Esophagus muscularis mucosa (tissue), 4 donors: ENCODE results near the gene PRKN. TPM values are rescaled to one million over a fixed set of nuclear protein-coding genes. Genes with fewer than 3 reads are reported as not detected.

Experiments used
- DNase-seq: peaks from one replicate; pipeline ENCODE4 v3.0.0-alpha.2; 2017; ENCODE audit errors: extremely low spot score
- H3K27ac ChIP-seq, 4 donors: fragments of 200-600 bp; sonication (generic); replicated peaks in 1 of 4; 1 replicate in 3 of 4; 2 replicates in 1 of 4; pipeline ENCODE4 v1.5.1; 2016 to 2019; ENCODE audit warnings: mild to moderate bottlenecking in 1 of 4
- H3K27me3 ChIP-seq, 4 donors: fragments of 200-600 bp; sonication (generic); one replicate each; pipeline versions ENCODE4 v1.5.1 to v1.6.0; 2016 to 2019
- H3K36me3 ChIP-seq, 4 donors: fragments of 200-600 bp; sonication (generic); one replicate each; pipeline ENCODE4 v1.5.1; 2016 to 2019
- H3K4me1 ChIP-seq, 4 donors: fragments of 200-600 bp; sonication (generic); one replicate each; pipeline ENCODE4 v1.5.1; 2016 to 2019
- H3K4me3 ChIP-seq, 4 donors: fragments of 200-600 bp; sonication (generic); 1 replicate in 2 of 4; 2 replicates in 2 of 4; pipeline ENCODE4 v1.5.1; 2016 to 2019; ENCODE audit warnings: mild to moderate bottlenecking in 4 of 4, moderate library complexity in 1 of 4
- H3K9me3 ChIP-seq, 4 donors: fragments of 200-600 bp; sonication (generic); 1 replicate in 3 of 4; 2 replicates in 1 of 4; pipeline ENCODE4 v1.5.1; 2016 to 2019
- CTCF ChIP-seq, 3 experiments: fragments of 200-600 bp in 2 of 3; fragments of 450-650 bp in 1 of 3; sonication (generic) in 2 of 3; IDR thresholded peaks; one replicate each; pipeline ENCODE4 v1.5.1; 2017 to 2019; ENCODE audit warnings: antibody characterized with exemption in 3 of 3, mild to moderate bottlenecking in 2 of 3, moderate library complexity in 1 of 3
- EP300 ChIP-seq: sonication (generic); formaldehyde crosslinking; IDR thresholded peaks from one replicate; pipeline ENCODE4 v1.6.1; 2017; ENCODE audit warnings: antibody characterized with exemption
- POLR2A ChIP-seq: fragments of 450-650 bp; IDR thresholded peaks from one replicate; pipeline ENCODE4 v1.6.1; 2017; ENCODE audit warnings: antibody characterized with exemption, moderate library complexity, mild to moderate bottlenecking, low read depth
- POLR2AphosphoS5 ChIP-seq, 2 donors: sonication (generic); formaldehyde crosslinking; IDR thresholded peaks; one replicate each; pipeline ENCODE4 v1.6.1; 2017; ENCODE audit warnings: antibody characterized with exemption in 2 of 2
- WGBS: methylation state at CpG from one replicate; pipeline ENCODE4 v1.1.5; 2018; 5-methylcytosine and 5-hydroxymethylcytosine counted together
- intact Hi-C: fragments of 100-400 bp; cut with DNase I; formaldehyde crosslinking; loops from one replicate; pipeline ENCODE4 v1.15.1; 2023
- total RNA-seq, 4 donors: library from RNA; depleted of rRNA; stranded (reverse); fragments of >200 nt; gene quantifications; one replicate each; pipeline versions ENCODE4 v1.1.0 to v1.2.1, GENCODE V29; 2016

PRKN gene
- total RNA-seq, 4 donors from 2014 or later = 9.6 to 14.5 (median 10.8) TPM

- intact Hi-C loops = no loop called here
- Histone ChIP-seq H3K9me3 (no peaks in the 10 kb centered on the region), H3K4me3 (no peak overlapping the region), H3K4me1 (peaks cover 3 to 19% (median 12%) of the 10 kb centered on the region in 4 donors), H3K36me3 (no peaks in the 10 kb centered on the region), H3K27me3 (no peaks in the 10 kb centered on the region), H3K27ac (no peak overlapping the region)
- 90% methylated on average over 9 of the region's 9 CpGs for WGBS
- TF ChIP-seq CTCF (IDR thresholded peaks at IDR 0.05) (no peak), POLR2A (no peak), EP300 (no peak), POLR2AphosphoS5 (IDR thresholded peaks at IDR 0.05) (no peak)
- DNase-seq = no peak
These were observed 1178.8 kb downstream of the PRKN start for GRCh38 chr6:161548713-161549296.

GRCh38 chr6:161547617-161548016, 1179.9 kb downstream of the PRKN start:
- intact Hi-C loops = no loop called here
- WGBS = 14% methylated on average over 2 of the region's 2 CpGs
- Histone ChIP-seq H3K36me3 (no peaks in the 10 kb centered on the region), H3K27ac (no peak overlapping the region), H3K27me3 (no peaks in the 10 kb centered on the region), H3K4me3 (no peak overlapping the region), H3K4me1 (peaks cover 3 to 19% (median 12%) of the 10 kb centered on the region in 4 donors), H3K9me3 (no peaks in the 10 kb centered on the region)
- no peak for DNase-seq
- TF ChIP-seq CTCF (IDR thresholded peaks at IDR 0.05) (no peak), POLR2A (no peak), POLR2AphosphoS5 (IDR thresholded peaks at IDR 0.05) (no peak), EP300 (no peak)

- no peaks in the 10 kb centered on the region for H3K36me3 ChIP-seq
- no peak overlapping the region for H3K27ac ChIP-seq
- no peak for TF ChIP-seq EP300
- TF ChIP-seq POLR2AphosphoS5 (IDR thresholded peaks at IDR 0.05) = no peak
- TF ChIP-seq CTCF (IDR thresholded peaks at IDR 0.05) = no peak
- TF ChIP-seq POLR2A = no peak
- DNase-seq = no peak
- peaks cover 3 to 19% (median 12%) of the 10 kb centered on the region in 4 donors for H3K4me1 ChIP-seq
- intact Hi-C loops = no loop called here
- 95% methylated on average over 1 of the region's 1 CpG for WGBS
- no peaks in the 10 kb centered on the region for H3K9me3 ChIP-seq
- H3K4me3 ChIP-seq = no peak overlapping the region
- no peaks in the 10 kb centered on the region for H3K27me3 ChIP-seq
These were observed 1180.9 kb downstream of the PRKN start for GRCh38 chr6:161546632-161547031.

- no peak overlapping the region for H3K4me3 ChIP-seq
- WGBS = 78% methylated on average over 2 of the region's 2 CpGs
These were observed 1181.8 kb downstream of the PRKN start for GRCh38 chr6:161545741-161546140.

More at GRCh38 chr6:161545741-161546140, 1181.8 kb downstream of the PRKN start:
- no peaks in the 10 kb centered on the region for H3K36me3 ChIP-seq
- peaks cover 3 to 19% (median 12%) of the 10 kb centered on the region in 4 donors for H3K4me1 ChIP-seq
- DNase-seq = no peak
- no peaks in the 10 kb centered on the region for H3K27me3 ChIP-seq
- TF ChIP-seq CTCF (IDR thresholded peaks at IDR 0.05) (no peak), POLR2AphosphoS5 (IDR thresholded peaks at IDR 0.05) (no peak), POLR2A (no peak), EP300 (no peak)
- no peaks in the 10 kb centered on the region for H3K9me3 ChIP-seq
- no peak overlapping the region for H3K27ac ChIP-seq
- intact Hi-C loops = no loop called here
